Keratinocyte (primary cell): Measurements from ENCODE around the gene SMG6.

Experiments
- EZH2 ChIP-seq: IDR thresholded peaks from one replicate; pipeline ENCODE4 v1.6.1; 2012; ENCODE audit warnings: inconsistent platforms, mild to moderate bottlenecking, low read length, moderate library complexity
- TF ChIP-seq, protein P1 (sequence below), 3 experiments: IDR thresholded peaks in 1 of 3; conservative IDR thresholded peaks in 1 of 3; optimal IDR thresholded peaks in 1 of 3; 2 replicates in 2 of 3; 3 replicates in 1 of 3; pipeline versions ENCODE3 to v1.5.1; 2011; ENCODE audit warnings: low read length in 3 of 3, mild to moderate bottlenecking in 3 of 3, moderate library complexity in 2 of 3, control low read depth in 1 of 3, inconsistent platforms in 1 of 3; ENCODE audit not compliant: insufficient read depth in 2 of 3; ENCODE audit errors: extremely low read depth in 1 of 3

DNA sequence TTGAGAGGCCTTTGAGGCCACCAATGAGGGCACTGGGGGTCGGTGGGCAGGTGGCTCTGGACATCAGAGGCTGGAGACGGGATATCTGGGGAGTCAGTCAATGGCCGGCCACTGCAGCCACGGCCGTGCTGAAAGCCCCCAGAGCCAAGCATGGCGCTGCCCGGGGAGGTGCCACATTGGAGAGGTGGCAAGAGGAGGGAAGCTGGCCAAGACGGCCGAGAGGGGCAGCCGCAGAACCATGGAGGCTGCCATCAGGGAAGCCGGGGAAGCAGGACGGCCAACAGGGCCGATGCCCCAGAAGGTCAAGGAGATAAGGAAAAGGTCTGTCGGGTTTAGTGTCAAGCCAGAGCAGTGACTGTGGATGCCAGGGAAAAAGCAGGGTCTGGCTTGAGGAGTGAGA is 288.3 kb downstream of the SMG6 start:
- no peak for TF ChIP-seq EZH2
- TF ChIP-seq, protein P1, sequence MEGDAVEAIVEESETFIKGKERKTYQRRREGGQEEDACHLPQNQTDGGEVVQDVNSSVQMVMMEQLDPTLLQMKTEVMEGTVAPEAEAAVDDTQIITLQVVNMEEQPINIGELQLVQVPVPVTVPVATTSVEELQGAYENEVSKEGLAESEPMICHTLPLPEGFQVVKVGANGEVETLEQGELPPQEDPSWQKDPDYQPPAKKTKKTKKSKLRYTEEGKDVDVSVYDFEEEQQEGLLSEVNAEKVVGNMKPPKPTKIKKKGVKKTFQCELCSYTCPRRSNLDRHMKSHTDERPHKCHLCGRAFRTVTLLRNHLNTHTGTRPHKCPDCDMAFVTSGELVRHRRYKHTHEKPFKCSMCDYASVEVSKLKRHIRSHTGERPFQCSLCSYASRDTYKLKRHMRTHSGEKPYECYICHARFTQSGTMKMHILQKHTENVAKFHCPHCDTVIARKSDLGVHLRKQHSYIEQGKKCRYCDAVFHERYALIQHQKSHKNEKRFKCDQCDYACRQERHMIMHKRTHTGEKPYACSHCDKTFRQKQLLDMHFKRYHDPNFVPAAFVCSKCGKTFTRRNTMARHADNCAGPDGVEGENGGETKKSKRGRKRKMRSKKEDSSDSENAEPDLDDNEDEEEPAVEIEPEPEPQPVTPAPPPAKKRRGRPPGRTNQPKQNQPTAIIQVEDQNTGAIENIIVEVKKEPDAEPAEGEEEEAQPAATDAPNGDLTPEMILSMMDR (optimal IDR thresholded peaks at IDR 0.05 in 1 of 3, IDR thresholded peaks at IDR 0.05 in 1 of 3, conservative IDR thresholded peaks at IDR 0.05 in 1 of 3; ENCODE audit: extremely low read depth in 1 of 3, insufficient read depth in 2 of 3, low read length in 3 of 3), result no peak
